Skeletal muscle satellite cell (primary cell): ENCODE measurements around the gene SNX4.

Source experiments
- H3K27me3 ChIP-seq: 2 replicates; pipeline ENCODE4 v1.7.0; 2013; ENCODE audit warnings: low read length; ENCODE audit not compliant: control insufficient read depth, insufficient read depth
- H3K36me3 ChIP-seq: 2 replicates; pipeline ENCODE4 v1.7.0; 2013; ENCODE audit warnings: mild to moderate bottlenecking, control low read depth, low read length; ENCODE audit not compliant: insufficient read depth
- H3K4me1 ChIP-seq: 2 replicates; pipeline ENCODE4 v1.7.0; 2013; ENCODE audit warnings: low read length; ENCODE audit not compliant: control insufficient read depth, insufficient read depth
- H3K4me2 ChIP-seq: 2 replicates; pipeline ENCODE4 v1.7.0; 2013; ENCODE audit warnings: mild to moderate bottlenecking, low read length
- H3K4me3 ChIP-seq: 2 replicates; pipeline ENCODE4 v1.7.0; 2013; ENCODE audit warnings: low read length
- H3K9ac ChIP-seq: 2 replicates; pipeline ENCODE4 v1.7.0; 2013; ENCODE audit warnings: mild to moderate bottlenecking, low read depth, low read length, moderate library complexity
- H3K9me3 ChIP-seq: replicated peaks from 2 replicates; pipeline ENCODE4 v1.7.0; 2013; ENCODE audit warnings: mild to moderate bottlenecking, control low read depth, low read length

The SNX4 gene

GRCh38 chr3:125460233-125460632, 59.8 kb downstream of the SNX4 start:
- no peaks in the 10 kb centered on the region for H3K9me3 ChIP-seq
- no peaks in the 10 kb centered on the region for H3K4me1 ChIP-seq
- no peak overlapping the region for H3K9ac ChIP-seq
- H3K27me3 ChIP-seq = no peaks in the 10 kb centered on the region
- no peak overlapping the region for H3K4me2 ChIP-seq
- H3K4me3 ChIP-seq = no peak overlapping the region
- peaks cover 36% of the 10 kb centered on the region for H3K36me3 ChIP-seq

- Histone ChIP-seq H3K27me3 (no peaks in the 10 kb centered on the region), H3K9ac (peak overlapping the region; percentile 18), H3K4me3 (no peak overlapping the region), H3K36me3 (peaks cover 31% of the 10 kb centered on the region), H3K9me3 (no peaks in the 10 kb centered on the region), H3K4me2 (no peak overlapping the region), H3K4me1 (peaks cover 9% of the 10 kb centered on the region)
Measured at GRCh38 chr3:125443923-125444322, 76.1 kb downstream of the SNX4 start.

- H3K9ac ChIP-seq = no peak overlapping the region
- no peaks in the 10 kb centered on the region for H3K9me3 ChIP-seq
- no peaks in the 10 kb centered on the region for H3K27me3 ChIP-seq
- no peak overlapping the region for H3K4me3 ChIP-seq
- peaks cover 23% of the 10 kb centered on the region for H3K36me3 ChIP-seq
- H3K4me1 ChIP-seq = peaks cover 9% of the 10 kb centered on the region
- H3K4me2 ChIP-seq = no peak overlapping the region
Measured at GRCh38 chr3:125442506-125442905, 77.5 kb downstream of the SNX4 start.

- H3K9ac ChIP-seq = no peak overlapping the region
- H3K4me1 ChIP-seq = peaks cover 9% of the 10 kb centered on the region
- H3K27me3 ChIP-seq = no peaks in the 10 kb centered on the region
- no peaks in the 10 kb centered on the region for H3K9me3 ChIP-seq
- H3K4me2 ChIP-seq = no peak overlapping the region
- peaks cover 9% of the 10 kb centered on the region for H3K36me3 ChIP-seq
- no peak overlapping the region for H3K4me3 ChIP-seq
Measured at GRCh38 chr3:125440970-125441369, 79.0 kb downstream of the SNX4 start.

- peaks cover 5% of the 10 kb centered on the region for H3K36me3 ChIP-seq
- no peak overlapping the region for H3K4me3 ChIP-seq
- H3K27me3 ChIP-seq = no peaks in the 10 kb centered on the region
- H3K4me2 ChIP-seq = no peak overlapping the region
- H3K9ac ChIP-seq = no peak overlapping the region
- H3K9me3 ChIP-seq = no peaks in the 10 kb centered on the region
- H3K4me1 ChIP-seq = peaks cover 9% of the 10 kb centered on the region
Measured at GRCh38 chr3:125440559-125440955, 79.4 kb downstream of the SNX4 start.

GRCh38 chr3:125437631-125438435, 82.2 kb downstream of the SNX4 start:
- H3K27me3 ChIP-seq = no peaks in the 10 kb centered on the region
- no peaks in the 10 kb centered on the region for H3K4me1 ChIP-seq
- peaks cover 1% of the 10 kb centered on the region for H3K36me3 ChIP-seq
- H3K4me3 ChIP-seq = no peak overlapping the region
- no peaks in the 10 kb centered on the region for H3K9me3 ChIP-seq
- H3K4me2 ChIP-seq = no peak overlapping the region
- no peak overlapping the region for H3K9ac ChIP-seq

GRCh38 chr3:125436921-125437320, 83.1 kb downstream of the SNX4 start:
- no peaks in the 10 kb centered on the region for H3K27me3 ChIP-seq
- H3K9ac ChIP-seq = no peak overlapping the region
- H3K4me1 ChIP-seq = no peaks in the 10 kb centered on the region
- no peak overlapping the region for H3K4me3 ChIP-seq
- H3K36me3 ChIP-seq = no peaks in the 10 kb centered on the region
- H3K9me3 ChIP-seq = no peaks in the 10 kb centered on the region
- no peak overlapping the region for H3K4me2 ChIP-seq

- Histone ChIP-seq H3K27me3 (no peaks in the 10 kb centered on the region), H3K4me1 (no peaks in the 10 kb centered on the region), H3K9ac (no peak overlapping the region), H3K4me3 (no peak overlapping the region), H3K36me3 (no peaks in the 10 kb centered on the region), H3K4me2 (no peak overlapping the region), H3K9me3 (no peaks in the 10 kb centered on the region)
Measured at GRCh38 chr3:125435231-125435630, 84.8 kb downstream of the SNX4 start.

GRCh38 chr3:125434582-125435011, 85.4 kb downstream of the SNX4 start:
- no peaks in the 10 kb centered on the region for H3K36me3 ChIP-seq
- H3K9me3 ChIP-seq = no peaks in the 10 kb centered on the region
- H3K9ac ChIP-seq = no peak overlapping the region
- no peaks in the 10 kb centered on the region for H3K4me1 ChIP-seq
- no peak overlapping the region for H3K4me3 ChIP-seq
- H3K27me3 ChIP-seq = no peaks in the 10 kb centered on the region
- no peak overlapping the region for H3K4me2 ChIP-seq

GRCh38 chr3:125433611-125434041, 86.4 kb downstream of the SNX4 start:
- no peaks in the 10 kb centered on the region for H3K9me3 ChIP-seq
- H3K9ac ChIP-seq = no peak overlapping the region
- no peaks in the 10 kb centered on the region for H3K27me3 ChIP-seq
- no peak overlapping the region for H3K4me2 ChIP-seq
- H3K4me1 ChIP-seq = no peaks in the 10 kb centered on the region
- no peaks in the 10 kb centered on the region for H3K36me3 ChIP-seq
- H3K4me3 ChIP-seq = no peak overlapping the region

- Histone ChIP-seq H3K36me3 (no peaks in the 10 kb centered on the region), H3K9me3 (no peaks in the 10 kb centered on the region), H3K4me3 (no peak overlapping the region), H3K27me3 (no peaks in the 10 kb centered on the region), H3K9ac (no peak overlapping the region), H3K4me1 (no peaks in the 10 kb centered on the region), H3K4me2 (no peak overlapping the region)
Measured at GRCh38 chr3:125433091-125433534, 86.9 kb downstream of the SNX4 start.
